T-cell (primary cell): Measurements from ENCODE around the gene CPSF4L. TPM values are rescaled to one million over a fixed set of nuclear protein-coding genes. Genes with fewer than 3 reads are reported as not detected.

Experiments
- ATAC-seq, 4 experiments: fragments of 200-7000 bp in 3 of 4; fragments of 150-1000 bp in 1 of 4; cut with Tn5 transposase; replicated peaks in 1 of 4; 1 replicate in 3 of 4; 2 replicates in 1 of 4; pipeline ENCODE4 v1.10.0; 2021; ENCODE audit warnings: moderate library complexity in 3 of 4, mild to moderate bottlenecking in 2 of 4, moderate number of reproducible peaks in 1 of 4
- CTCF ChIA-PET, 2 donors: fragments of 300-600 bp; sonication (Branson Sonifier 250); formaldehyde crosslinking; loops; one replicate each; lab custom pipeline; 2022; ENCODE audit warnings: antibody characterized with exemption in 2 of 2; lab: Charles Lee
- POLR2A ChIA-PET, 2 donors: fragments of 300-600 bp; sonication (Branson Sonifier 250); formaldehyde crosslinking; loops; one replicate each; lab custom pipeline; 2022; ENCODE audit warnings: antibody characterized with exemption in 2 of 2; lab: Charles Lee
- DNase-seq, 35 experiments: peaks; one replicate each; pipeline versions ENCODE4 v3.0.0 to v3.0.0-alpha.2; 2013 to 2023
- H3K27ac ChIP-seq: one replicate; pipeline ENCODE4 v1.5.1; 2013; ENCODE audit warnings: low read length
- H3K27me3 ChIP-seq, 2 experiments: replicated peaks in 1 of 2; 1 replicate in 1 of 2; 2 replicates in 1 of 2; pipeline versions ENCODE4 v1.6.1 to v1.7.0; 2013; ENCODE audit warnings: low read length in 1 of 2, mixed read lengths in 1 of 2; ENCODE audit not compliant: control insufficient read depth in 2 of 2, insufficient read depth in 2 of 2; ENCODE audit errors: extremely low read depth in 1 of 2
- H3K36me3 ChIP-seq, 2 donors: 1 replicate in 1 of 2; 2 replicates in 1 of 2; pipeline versions ENCODE4 v1.6.1 to v1.7.0; 2013; ENCODE audit warnings: low read length in 1 of 2; ENCODE audit not compliant: control insufficient read depth in 2 of 2, insufficient read depth in 1 of 2; ENCODE audit errors: extremely low read depth in 1 of 2
- H3K4me1 ChIP-seq, 2 experiments: 1 replicate in 1 of 2; 2 replicates in 1 of 2; pipeline versions ENCODE4 v1.6.1 to v1.7.0; 2013; ENCODE audit warnings: low read length in 2 of 2, mixed read lengths in 1 of 2; ENCODE audit not compliant: insufficient read depth in 2 of 2, control insufficient read depth in 1 of 2; ENCODE audit errors: extremely low read depth in 1 of 2
- H3K4me3 ChIP-seq, 2 donors: 1 replicate in 1 of 2; 2 replicates in 1 of 2; pipeline versions ENCODE4 v1.5.1 to v1.7.0; 2013; ENCODE audit warnings: mild to moderate bottlenecking in 2 of 2, low read length in 1 of 2, moderate library complexity in 1 of 2; ENCODE audit not compliant: control insufficient read depth in 1 of 2; ENCODE audit errors: extremely low read depth in 1 of 2
- H3K9me3 ChIP-seq: 2 replicates; pipeline ENCODE4 v1.7.0; 2013
- H3K27ac Mint-ChIP-seq, 2 donors: one replicate each; pipeline ENCODE4 v1.8.0; 2020 to 2021; ENCODE audit warnings: mild to moderate bottlenecking in 2 of 2, mixed read lengths in 2 of 2
- H3K27me3 Mint-ChIP-seq, 2 donors: one replicate each; pipeline ENCODE4 v1.8.0; 2021 to 2022; ENCODE audit warnings: mixed read lengths in 2 of 2
- H3K36me3 Mint-ChIP-seq: one replicate; pipeline ENCODE4 v1.8.0; 2021; ENCODE audit warnings: mixed read lengths
- H3K4me1 Mint-ChIP-seq, 3 donors: one replicate each; pipeline ENCODE4 v1.8.0; 2020 to 2022; ENCODE audit warnings: mixed read lengths in 3 of 3, mild to moderate bottlenecking in 1 of 3
- H3K4me3 Mint-ChIP-seq, 3 donors: one replicate each; pipeline ENCODE4 v1.8.0; 2020 to 2022; ENCODE audit warnings: mild to moderate bottlenecking in 3 of 3, mixed read lengths in 3 of 3, moderate library complexity in 3 of 3
- H3K9me3 Mint-ChIP-seq, 3 donors: one replicate each; pipeline ENCODE4 v1.8.0; 2020 to 2022; ENCODE audit warnings: mixed read lengths in 3 of 3
- WGBS: methylation state at CpG from one replicate; pipeline ENCODE4 v1.1.5; 2013; ENCODE audit warnings: missing lambda C conversion rate; ENCODE audit not compliant: insufficient coverage; 5-methylcytosine and 5-hydroxymethylcytosine counted together
- total RNA-seq, 35 experiments: library from RNA in 6 of 35; stranded (reverse) in 6 of 35; fragments of 120-200 nt in 1 of 35; gene quantifications; one replicate each; pipeline versions ENCODE4 v1.2.1 to v1.2.4 and lab custom pipeline; 2013 to 2026

CPSF4L gene
- total RNA-seq, 5 donors from 2014 or later (not counting 1 experiment from before 2014, with no cell fraction given), result not detected

GRCh38 chr17:73231841-73232586 lies 29.7 kb downstream of the CPSF4L start:
- no peaks in the 10 kb centered on the region for H3K27me3 Mint-ChIP-seq
- under 1% methylated on average over 49 of the region's 63 CpGs for WGBS
- ATAC-seq (peak; percentile 92 to 96 (median 94)), DNase-seq (peak; percentile 91 to 98 (median 95))
- ChIA-PET CTCF (interaction anchor here (0.6 to 2.3 kb wide), 8 partner anchors 11 to 41 kb away, joined by 3 to 16 read pairs (median 4); partner anchors contain the start of gene COG1 (in 1 of the 2)), POLR2A (interaction anchor here in 1 of 2 donors (0.6 to 0.9 kb wide), 3 partner anchors 20 to 38 kb away, joined by 5 to 6 read pairs (median 5); no protein-coding TSS in a partner anchor)
- peaks cover 6 to 44% of the 10 kb centered on the region in 2 experiments for H3K4me1 ChIP-seq
- H3K36me3 Mint-ChIP-seq, result peaks cover 14% of the 10 kb centered on the region
- no peaks in the 10 kb centered on the region for H3K9me3 Mint-ChIP-seq
- H3K4me3 ChIP-seq, result peak overlapping the region; percentile 74 to 100
- H3K4me1 Mint-ChIP-seq, result peaks cover 68 to 74% (median 70%) of the 10 kb centered on the region in 3 donors
- H3K36me3 ChIP-seq, result peaks cover 5 to 9% of the 10 kb centered on the region in 2 donors
- no peaks in the 10 kb centered on the region for H3K9me3 ChIP-seq
- H3K4me3 Mint-ChIP-seq, result peak overlapping the region; percentile 92 to 97 (median 95)
- peak overlapping the region; percentile 96 to 98 for H3K27ac Mint-ChIP-seq
- H3K27me3 ChIP-seq, result no peaks in the 10 kb centered on the region
- peak overlapping the region; percentile 59 for H3K27ac ChIP-seq

GRCh38 chr17:73231395-73231794 lies 30.3 kb downstream of the CPSF4L start:
- H3K4me3 Mint-ChIP-seq, result peak overlapping the region; percentile 92 to 97 (median 95)
- H3K36me3 ChIP-seq, result peaks cover 2 to 11% of the 10 kb centered on the region in 2 donors
- peak overlapping the region; percentile 59 for H3K27ac ChIP-seq
- peak overlapping the region; percentile 74 to 100 for H3K4me3 ChIP-seq
- peaks cover 16% of the 10 kb centered on the region for H3K36me3 Mint-ChIP-seq
- ChIA-PET CTCF (interaction anchor here (0.6 to 2.3 kb wide), 5 partner anchors 11 to 40 kb away, joined by 3 to 16 read pairs (median 4); partner anchors contain the start of gene COG1 (in 1 of the 2)), POLR2A (interaction anchor here in 1 of 2 donors (0.6 to 0.9 kb wide), 3 partner anchors 20 to 38 kb away, joined by 5 to 6 read pairs (median 5); no protein-coding TSS in a partner anchor)
- H3K27me3 Mint-ChIP-seq, result no peaks in the 10 kb centered on the region
- H3K9me3 Mint-ChIP-seq, result no peaks in the 10 kb centered on the region
- no peaks in the 10 kb centered on the region for H3K9me3 ChIP-seq
- H3K4me1 Mint-ChIP-seq, result peaks cover 68 to 70% (median 70%) of the 10 kb centered on the region in 3 donors
- H3K27me3 ChIP-seq, result no peaks in the 10 kb centered on the region
- DNase-seq, result peak in 1 of 35 experiments; percentile 25
- peaks cover 6 to 46% of the 10 kb centered on the region in 2 experiments for H3K4me1 ChIP-seq
- ATAC-seq, result no peak
- H3K27ac Mint-ChIP-seq, result peak overlapping the region; percentile 70 to 96
- WGBS, result 5% methylated on average over 18 of the region's 20 CpGs

- Mint-ChIP-seq H3K4me1 (peaks cover 63 to 72% (median 68%) of the 10 kb centered on the region in 3 donors), H3K27ac (peak overlapping the region; percentile 64 to 96), H3K27me3 (no peaks in the 10 kb centered on the region), H3K9me3 (no peaks in the 10 kb centered on the region), H3K36me3 (peaks cover 4% of the 10 kb centered on the region), H3K4me3 (peak overlapping the region; percentile 46 to 97 (median 95))
- CTCF ChIA-PET, result no interaction called here
- no peak for DNase-seq
- Histone ChIP-seq H3K36me3 (peaks cover 0 to 3% of the 10 kb centered on the region in 2 donors), H3K9me3 (no peaks in the 10 kb centered on the region), H3K27ac (no peak overlapping the region), H3K4me1 (peaks cover 6 to 46% of the 10 kb centered on the region in 2 experiments), H3K4me3 (no peak overlapping the region), H3K27me3 (no peaks in the 10 kb centered on the region)
- ATAC-seq, result no peak
- WGBS, result 100% methylated on average over 1 of the region's 6 CpGs
- POLR2A ChIA-PET, result interaction anchor here in 1 of 2 donors (0.6 to 0.7 kb wide), 2 partner anchors 23 to 1560 kb away, joined by 4 to 7 read pairs; no protein-coding TSS in a partner anchor
Measured at GRCh38 chr17:73230088-73230487, 31.6 kb downstream of the CPSF4L start.

- Mint-ChIP-seq H3K27me3 (no peaks in the 10 kb centered on the region), H3K36me3 (peaks cover 4% of the 10 kb centered on the region), H3K4me1 (peaks cover 67 to 76% (median 71%) of the 10 kb centered on the region in 3 donors), H3K4me3 (peak overlapping the region; percentile 14 to 38 (median 28)), H3K27ac (peak overlapping the region; percentile 55 to 57), H3K9me3 (no peaks in the 10 kb centered on the region)
- Histone ChIP-seq H3K4me1 (peaks cover 5 to 50% of the 10 kb centered on the region in 2 experiments), H3K36me3 (peaks cover 0 to 3% of the 10 kb centered on the region in 2 donors), H3K27me3 (no peaks in the 10 kb centered on the region), H3K27ac (peak overlapping the region; percentile 13), H3K4me3 (no peak overlapping the region), H3K9me3 (no peaks in the 10 kb centered on the region)
- WGBS, result no CpG with 5 or more reads among the region's 2 CpGs
- ChIA-PET POLR2A (interaction anchor here in 1 of 2 donors (1.0 kb wide), 1 partner anchor 22 kb away, joined by 3 read pairs; no protein-coding TSS in a partner anchor), CTCF (interaction anchor here (1.3 to 2.4 kb wide), 3 partner anchors 14 to 37 kb away, joined by 4 to 10 read pairs (median 5); no protein-coding TSS in a partner anchor)
- peak in 3 of 35 experiments; percentile 19 to 38 (median 20) for DNase-seq
- no peak for ATAC-seq
Measured at GRCh38 chr17:73228748-73229236, 32.9 kb downstream of the CPSF4L start.

- peaks cover 2 to 42% of the 10 kb centered on the region in 2 experiments for H3K4me1 ChIP-seq
- H3K4me3 ChIP-seq, result no peak overlapping the region
- Mint-ChIP-seq H3K4me3 (peak overlapping the region in 2 of 3 donors; percentile 21 to 38), H3K36me3 (peaks cover 4% of the 10 kb centered on the region), H3K9me3 (no peaks in the 10 kb centered on the region), H3K27me3 (no peaks in the 10 kb centered on the region), H3K27ac (peak overlapping the region; percentile 55 to 61), H3K4me1 (peaks cover 62 to 67% (median 66%) of the 10 kb centered on the region in 3 donors)
- CTCF ChIA-PET, result interaction anchor here (0.5 to 2.4 kb wide), 8 partner anchors 9 to 71 kb away, joined by 3 to 10 read pairs (median 4); no protein-coding TSS in a partner anchor
- DNase-seq (no peak), ATAC-seq (no peak)
- no peaks in the 10 kb centered on the region for H3K27me3 ChIP-seq
- WGBS, result 67% methylated on average over 1 of the region's 6 CpGs
- H3K9me3 ChIP-seq, result no peaks in the 10 kb centered on the region
- H3K36me3 ChIP-seq, result peaks cover 0 to 3% of the 10 kb centered on the region in 2 donors
- POLR2A ChIA-PET, result interaction anchor here in 1 of 2 donors (0.6 to 1.0 kb wide), 2 partner anchors 21 to 30 kb away, joined by 3 read pairs; no protein-coding TSS in a partner anchor
- no peak overlapping the region for H3K27ac ChIP-seq
Measured at GRCh38 chr17:73227944-73228343, 33.7 kb downstream of the CPSF4L start.
